Astrocyte of the cerebellum (primary cell): ENCODE measurements around the gene VTA1.

ENCODE experiments used
- DNase-seq: peaks from one replicate; pipeline ENCODE4 v3.0.0-alpha.2; 2011; ENCODE audit warnings: low read depth
- H3K4me3 ChIP-seq: 2 replicates; pipeline ENCODE4 v1.5.1; 2011; ENCODE audit warnings: mild to moderate bottlenecking, low read depth, low read length, moderate library complexity
- in situ Hi-C: cut with HindIII; loops from 2 replicates; pipeline ENCODE4 v1.10.0; 2017; ENCODE audit warnings: low sequenced_read_pairs
- TF ChIP-seq, protein P1 (sequence below): IDR thresholded peaks from 2 replicates; pipeline ENCODE4 v1.5.1; 2012; ENCODE audit warnings: low read length, low read depth, moderate library complexity, mild to moderate bottlenecking; ENCODE audit errors: missing control alignments

The VTA1 gene

DNA sequence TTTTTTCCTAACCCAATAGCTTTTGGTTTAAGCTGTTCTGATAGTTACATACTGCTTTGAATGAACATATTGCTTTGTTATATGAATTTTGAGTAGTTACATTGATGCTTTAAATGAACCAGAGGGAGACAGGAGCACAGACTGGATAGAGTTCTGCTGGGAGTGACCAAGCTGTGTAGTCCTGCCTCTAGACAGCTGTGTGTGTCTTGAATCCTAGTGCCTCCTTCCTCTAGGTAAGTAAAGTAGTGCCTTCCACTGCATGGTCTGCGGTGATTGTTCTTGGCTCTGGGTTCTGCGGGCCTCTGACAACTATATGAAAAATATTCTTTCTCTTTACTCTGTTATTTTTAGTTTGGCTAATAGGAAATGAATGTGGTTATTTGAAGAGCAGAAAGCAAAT, 108.7 kb downstream of the VTA1 start:
- TF ChIP-seq, protein P1, sequence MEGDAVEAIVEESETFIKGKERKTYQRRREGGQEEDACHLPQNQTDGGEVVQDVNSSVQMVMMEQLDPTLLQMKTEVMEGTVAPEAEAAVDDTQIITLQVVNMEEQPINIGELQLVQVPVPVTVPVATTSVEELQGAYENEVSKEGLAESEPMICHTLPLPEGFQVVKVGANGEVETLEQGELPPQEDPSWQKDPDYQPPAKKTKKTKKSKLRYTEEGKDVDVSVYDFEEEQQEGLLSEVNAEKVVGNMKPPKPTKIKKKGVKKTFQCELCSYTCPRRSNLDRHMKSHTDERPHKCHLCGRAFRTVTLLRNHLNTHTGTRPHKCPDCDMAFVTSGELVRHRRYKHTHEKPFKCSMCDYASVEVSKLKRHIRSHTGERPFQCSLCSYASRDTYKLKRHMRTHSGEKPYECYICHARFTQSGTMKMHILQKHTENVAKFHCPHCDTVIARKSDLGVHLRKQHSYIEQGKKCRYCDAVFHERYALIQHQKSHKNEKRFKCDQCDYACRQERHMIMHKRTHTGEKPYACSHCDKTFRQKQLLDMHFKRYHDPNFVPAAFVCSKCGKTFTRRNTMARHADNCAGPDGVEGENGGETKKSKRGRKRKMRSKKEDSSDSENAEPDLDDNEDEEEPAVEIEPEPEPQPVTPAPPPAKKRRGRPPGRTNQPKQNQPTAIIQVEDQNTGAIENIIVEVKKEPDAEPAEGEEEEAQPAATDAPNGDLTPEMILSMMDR, result no peak
- H3K4me3 ChIP-seq, result no peak overlapping the region
- in situ Hi-C loops, result no loop called here
- no peak for DNase-seq

DNA sequence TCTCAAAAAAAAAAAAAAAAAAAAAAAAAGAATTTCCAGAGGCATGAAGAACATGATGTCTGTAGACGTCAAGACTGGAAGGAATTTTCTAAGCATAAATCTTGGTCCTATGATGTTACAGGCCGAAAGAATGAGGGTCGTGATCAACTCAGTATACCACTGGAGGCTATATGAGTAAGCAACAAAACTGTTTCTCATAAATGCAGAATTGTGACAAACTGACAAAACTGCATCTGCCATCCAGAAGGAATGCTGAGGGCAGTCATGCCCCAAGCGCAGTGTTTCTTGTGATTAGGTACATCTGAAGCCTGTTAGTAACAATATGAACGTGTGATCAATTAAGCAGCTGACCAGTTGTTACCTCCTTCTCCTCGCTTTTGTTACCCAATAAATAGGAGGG, 111.2 kb downstream of the VTA1 start:
- in situ Hi-C loops, result no loop called here
- TF ChIP-seq, protein P1, result no peak
- no peak overlapping the region for H3K4me3 ChIP-seq
- DNase-seq, result no peak

- H3K4me3 ChIP-seq, result no peak overlapping the region
- TF ChIP-seq, protein P1, result no peak
- no peak for DNase-seq
- in situ Hi-C loops, result no loop called here
Observed at GRCh38 chr6:142258757-142259156, 111.7 kb downstream of the VTA1 start.

- DNase-seq, result no peak
- in situ Hi-C loops, result no loop called here
- no peak overlapping the region for H3K4me3 ChIP-seq
- TF ChIP-seq, protein P1, result no peak
Observed at GRCh38 chr6:142260748-142261147, 113.7 kb downstream of the VTA1 start.

DNA sequence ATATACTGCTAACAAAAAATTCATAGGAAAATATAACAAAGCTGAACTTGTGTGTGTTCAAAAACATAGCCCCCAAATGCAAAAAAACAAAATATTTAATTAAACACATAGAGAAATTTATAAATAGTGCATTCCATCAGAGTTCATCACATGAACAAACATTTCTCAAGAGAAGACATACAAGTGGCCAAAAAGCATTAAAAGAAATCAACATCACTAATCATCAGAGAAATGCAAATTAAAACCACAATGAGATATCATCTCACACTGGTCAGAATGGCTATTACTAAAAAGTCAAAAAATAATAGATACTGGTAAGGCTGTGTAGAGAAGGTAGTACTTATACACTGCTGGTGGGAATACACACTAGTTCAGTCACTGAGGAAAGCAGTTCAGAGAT, 115.2 kb downstream of the VTA1 start:
- no peak for DNase-seq
- in situ Hi-C loops, result no loop called here
- no peak overlapping the region for H3K4me3 ChIP-seq
- TF ChIP-seq, protein P1, result no peak

DNA sequence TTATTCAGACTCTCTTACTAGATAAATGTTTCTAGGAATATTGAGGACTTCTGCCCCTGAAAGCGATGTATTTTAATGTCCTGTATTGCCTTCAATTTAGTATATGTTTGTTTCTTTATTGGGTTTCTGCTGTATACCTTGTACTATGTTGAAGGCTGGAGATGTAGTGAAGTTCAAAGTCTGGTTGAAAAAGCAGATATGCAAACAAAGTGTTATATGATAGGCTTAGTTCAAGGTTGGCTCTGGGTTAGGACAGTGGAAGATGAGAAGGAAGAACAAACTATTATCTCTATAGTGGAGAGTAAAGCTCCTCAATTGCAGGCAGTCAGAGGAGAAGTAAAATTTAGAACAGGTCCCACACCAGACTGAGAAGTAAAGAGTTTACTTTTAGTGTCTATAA, 118.4 kb downstream of the VTA1 start:
- H3K4me3 ChIP-seq, result no peak overlapping the region
- TF ChIP-seq, protein P1, result no peak
- DNase-seq, result no peak
- in situ Hi-C loops, result no loop called here

- TF ChIP-seq, protein P1, result no peak
- in situ Hi-C loops, result no loop called here
- no peak overlapping the region for H3K4me3 ChIP-seq
- no peak for DNase-seq
Observed at GRCh38 chr6:142266060-142266459, 119.0 kb downstream of the VTA1 start.
